Epithelial cell of prostate (primary cell): ENCODE measurements around the gene NTNG1.

ENCODE experiments used
- DNase-seq: peaks from one replicate; pipeline ENCODE4 v3.0.0-alpha.2; 2011; ENCODE audit warnings: low read depth, low spot score
- H3K27ac ChIP-seq: fragments of 450-650 bp; 2 replicates; pipeline ENCODE4 v1.5.1; 2017; ENCODE audit warnings: mild to moderate bottlenecking

NTNG1 gene

GRCh38 chr1:107309962-107310361 is 169.1 kb downstream of the NTNG1 start:
- DNase-seq: no peak
- no peak overlapping the region for H3K27ac ChIP-seq

DNA sequence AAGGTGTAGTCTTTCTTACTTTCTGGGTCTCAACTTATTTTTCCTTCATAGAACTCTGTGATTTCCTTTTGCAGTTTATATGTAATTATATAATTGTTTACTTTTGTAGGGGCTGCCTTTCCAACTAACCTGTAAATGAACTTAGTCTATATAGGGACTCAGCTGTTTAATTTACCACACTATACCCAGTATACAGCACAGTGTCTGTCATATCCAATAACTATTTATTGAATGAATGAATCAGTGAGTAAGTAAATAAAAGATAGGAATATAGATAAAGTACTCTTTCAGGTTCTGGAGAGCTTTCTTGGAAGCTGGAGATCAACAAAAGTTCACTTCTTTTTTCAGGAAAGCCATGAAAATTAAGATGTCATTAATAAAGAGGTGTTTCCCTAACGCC is 174.8 kb downstream of the NTNG1 start:
- H3K27ac ChIP-seq: no peak overlapping the region
- DNase-seq: no peak

GRCh38 chr1:107318932-107319331 is 178.1 kb downstream of the NTNG1 start:
- no peak for DNase-seq
- no peak overlapping the region for H3K27ac ChIP-seq

DNA sequence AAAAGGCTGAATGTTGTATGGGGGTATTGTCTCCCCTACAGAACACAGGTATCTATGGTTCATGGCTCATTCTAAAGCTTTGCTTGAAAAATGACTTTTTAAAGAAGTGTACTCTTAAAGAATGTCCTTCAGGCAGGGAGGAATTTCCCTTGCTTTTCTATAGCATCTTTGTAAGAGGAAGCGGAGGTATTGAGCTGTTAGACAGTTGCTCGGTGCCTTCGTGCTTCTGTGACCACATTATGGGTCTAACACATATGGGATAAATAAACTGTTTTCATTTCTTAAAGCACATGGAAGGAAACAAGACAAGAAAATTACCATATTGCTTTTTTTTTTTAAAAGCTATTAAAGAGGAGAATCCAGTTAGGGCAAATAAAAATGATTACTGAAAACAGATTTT is 182.9 kb downstream of the NTNG1 start:
- H3K27ac ChIP-seq: no peak overlapping the region

DNA sequence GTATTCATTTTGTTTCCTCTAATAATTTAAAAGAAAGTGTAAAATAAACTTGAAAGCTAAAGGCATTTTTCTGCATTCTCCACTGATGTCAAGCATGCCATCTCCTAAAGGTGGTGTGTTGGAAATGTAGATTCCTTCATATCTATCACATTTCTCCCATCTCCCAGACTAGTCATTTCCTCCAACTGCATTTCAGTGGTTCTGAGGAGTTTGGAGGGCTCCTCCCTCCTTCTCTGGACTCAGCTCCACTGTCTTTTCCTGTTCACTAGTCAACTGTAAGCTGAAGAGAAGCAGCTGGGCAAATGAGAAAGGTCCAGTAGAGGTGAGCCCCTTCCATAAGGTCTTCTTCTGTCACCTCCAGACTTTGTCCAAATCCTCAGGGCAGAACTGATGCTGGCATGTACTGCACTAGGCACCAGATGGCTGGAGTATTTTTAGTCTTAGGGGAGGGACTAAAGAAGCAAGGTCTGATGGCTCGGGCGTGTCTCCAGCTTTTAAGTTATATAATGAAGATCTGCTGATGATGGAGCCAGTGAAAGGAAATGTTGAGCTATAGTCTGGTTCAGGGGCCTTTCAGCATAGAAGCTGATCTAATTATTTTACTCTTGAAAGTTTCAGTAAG is 186.1 kb downstream of the NTNG1 start:
- H3K27ac ChIP-seq: no peak overlapping the region
- no peak for DNase-seq

More for the DNA sequence above, 182.9 kb downstream of the NTNG1 start:
- DNase-seq: no peak

GRCh38 chr1:107327446-107327845 is 186.6 kb downstream of the NTNG1 start:
- DNase-seq: no peak
- H3K27ac ChIP-seq: no peak overlapping the region

GRCh38 chr1:107328087-107328486 is 187.2 kb downstream of the NTNG1 start:
- no peak overlapping the region for H3K27ac ChIP-seq
- DNase-seq: no peak

- no peak overlapping the region for H3K27ac ChIP-seq
- no peak for DNase-seq
Measured at GRCh38 chr1:107339775-107340174, 198.9 kb downstream of the NTNG1 start.

DNA sequence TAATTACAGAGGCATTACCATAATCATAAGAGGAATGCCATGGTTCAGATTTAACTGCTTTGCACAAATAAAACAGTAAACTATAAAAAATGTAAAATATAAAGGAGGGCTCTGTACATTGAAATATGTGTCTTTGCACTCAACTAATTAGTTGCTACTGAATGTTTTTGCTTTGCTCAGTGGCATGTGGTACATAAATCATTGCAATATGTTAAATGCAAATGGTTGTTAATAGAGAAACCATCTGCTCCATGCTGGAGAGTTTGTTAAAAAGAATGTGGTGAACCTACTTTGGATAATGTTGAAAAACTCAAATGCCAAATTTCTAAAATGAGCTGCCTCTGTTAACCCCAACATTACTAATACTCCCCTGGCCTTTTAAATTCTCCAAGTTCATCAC is 201.5 kb downstream of the NTNG1 start:
- no peak overlapping the region for H3K27ac ChIP-seq
- DNase-seq: no peak

GRCh38 chr1:107342768-107343167 is 201.9 kb downstream of the NTNG1 start:
- no peak overlapping the region for H3K27ac ChIP-seq
- DNase-seq: no peak

DNA sequence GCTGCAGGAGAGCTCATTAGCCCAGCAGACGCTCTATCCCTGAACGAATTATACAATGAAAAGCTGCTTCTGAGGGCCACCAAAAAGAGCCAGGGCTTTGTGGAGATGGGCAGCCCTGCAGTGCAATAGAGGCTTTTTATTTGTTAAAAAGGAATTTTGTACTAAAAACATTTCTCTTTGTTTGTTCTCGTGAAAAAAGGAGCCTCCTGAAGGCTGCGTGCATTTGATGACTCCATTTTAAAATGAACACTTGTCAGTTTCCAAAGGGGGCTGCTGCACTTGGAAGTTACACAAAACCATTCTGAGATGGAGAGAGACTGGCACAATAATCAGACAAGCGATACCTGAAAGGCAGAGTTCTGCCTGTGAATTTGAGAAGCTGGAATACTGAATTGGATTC is 202.8 kb downstream of the NTNG1 start:
- no peak for DNase-seq
- H3K27ac ChIP-seq: no peak overlapping the region

DNA sequence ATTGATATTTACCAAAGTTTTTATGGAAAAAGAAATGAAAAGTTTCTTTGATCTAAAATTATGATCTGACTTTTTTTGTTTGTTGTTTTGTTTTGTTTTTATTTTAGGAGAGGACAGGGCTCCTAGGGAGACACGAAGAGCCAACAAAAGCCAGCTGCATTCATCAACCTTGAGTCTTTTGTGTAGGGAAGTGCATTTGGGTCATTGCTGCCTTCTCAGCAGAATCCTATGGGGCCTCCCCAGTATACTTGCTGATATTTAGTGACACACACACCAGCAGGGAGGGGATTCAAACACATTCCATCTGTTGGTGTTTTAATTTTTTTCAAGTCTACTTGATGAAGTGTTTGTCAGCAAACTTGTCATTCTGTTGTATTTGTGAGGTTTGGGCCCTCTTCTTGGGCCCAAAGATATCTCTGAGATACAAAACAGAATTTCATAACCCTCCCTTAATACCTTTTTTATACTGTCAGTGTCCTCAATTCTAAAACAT is 203.5 kb downstream of the NTNG1 start:
- no peak overlapping the region for H3K27ac ChIP-seq
- DNase-seq: no peak

DNA sequence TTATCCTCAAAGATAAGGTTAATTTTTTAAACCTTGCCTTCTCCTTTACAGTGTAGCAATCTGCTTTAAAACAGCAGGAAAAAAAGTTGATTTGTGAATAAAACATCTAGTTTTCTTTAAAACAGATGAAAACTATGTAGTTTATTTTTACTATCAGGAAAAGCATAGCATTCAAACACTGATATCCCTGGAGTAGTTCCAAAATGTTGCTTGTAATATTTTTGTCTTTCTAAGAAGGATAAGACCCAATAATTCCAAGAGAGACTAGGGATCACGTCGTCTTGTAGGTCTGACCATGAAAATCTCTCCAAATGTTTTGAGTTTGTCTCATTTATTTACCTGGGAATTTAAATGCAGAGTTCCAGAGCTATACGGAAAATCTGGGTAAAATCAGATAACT is 204.0 kb downstream of the NTNG1 start:
- no peak for DNase-seq
- no peak overlapping the region for H3K27ac ChIP-seq

DNA sequence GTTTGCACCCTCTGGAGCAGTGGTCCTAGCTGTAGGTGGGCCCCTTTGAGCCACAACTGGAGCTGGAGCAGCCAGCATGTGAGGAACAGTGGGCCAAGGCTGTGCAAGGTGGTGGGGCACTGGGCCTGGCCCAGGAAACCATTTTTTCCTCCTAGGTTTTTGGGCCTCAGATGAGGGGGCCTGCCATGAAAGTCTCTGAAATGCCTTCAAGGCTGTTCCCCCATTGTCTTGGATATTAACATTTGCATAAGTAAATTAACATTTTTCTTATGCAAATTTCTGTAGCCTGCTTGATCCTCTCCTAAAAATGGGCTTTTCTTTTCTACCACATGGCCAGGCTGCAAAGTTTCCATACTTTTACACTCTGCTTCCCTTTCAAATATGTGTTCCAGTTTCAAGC is 212.0 kb downstream of the NTNG1 start:
- no peak for DNase-seq
- H3K27ac ChIP-seq: no peak overlapping the region

DNA sequence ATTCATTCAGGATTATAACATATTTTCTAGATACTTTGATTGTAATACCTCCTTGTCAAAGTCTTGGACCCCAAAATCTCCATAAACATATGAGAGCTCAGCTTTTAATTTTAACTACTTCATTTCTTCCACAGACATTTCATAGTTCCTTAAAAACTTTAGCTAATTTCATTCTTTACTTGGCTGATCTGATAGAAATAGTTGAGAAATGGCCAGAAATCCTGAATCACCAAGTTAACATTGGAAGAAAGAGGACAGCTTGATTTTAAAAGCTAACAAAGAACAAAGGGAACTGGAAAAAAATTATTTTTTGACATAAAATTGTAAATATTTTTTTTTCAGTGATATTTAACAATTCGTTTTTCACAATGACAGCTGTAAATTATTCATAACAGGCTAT is 216.5 kb downstream of the NTNG1 start:
- no peak overlapping the region for H3K27ac ChIP-seq
- no peak for DNase-seq

DNA sequence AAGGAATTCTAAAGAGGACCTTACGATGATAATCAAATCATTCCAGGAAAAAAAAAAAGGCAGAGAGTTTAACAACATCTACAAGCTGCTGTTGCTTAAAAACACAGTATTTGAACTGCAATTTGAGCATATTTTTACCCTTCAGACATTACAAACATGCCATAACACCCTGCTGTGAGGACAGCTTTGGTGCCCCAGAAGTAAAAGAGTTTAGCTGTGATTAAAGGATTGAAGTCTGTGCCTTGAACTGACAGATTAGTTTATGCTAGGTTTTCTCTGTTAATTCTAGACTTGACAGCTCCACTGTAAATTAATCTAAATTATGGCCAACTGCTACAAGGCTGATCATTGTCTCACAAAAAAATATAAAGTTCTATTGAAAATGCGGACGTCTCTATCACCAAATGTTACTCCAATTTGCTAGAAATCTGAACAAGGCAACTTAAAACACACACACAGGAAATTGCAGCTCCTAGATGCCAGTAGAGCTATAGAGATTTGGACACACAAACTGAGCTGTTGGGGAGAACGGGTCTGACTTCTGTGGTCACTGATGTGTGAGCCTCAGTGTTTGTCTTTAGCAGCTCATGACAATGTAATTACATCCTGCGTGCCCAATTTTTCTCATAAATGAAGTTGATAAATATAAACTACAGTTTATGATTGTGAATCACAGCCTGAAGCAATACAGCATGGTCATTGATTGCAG is 217.9 kb downstream of the NTNG1 start:
- no peak for DNase-seq
- no peak overlapping the region for H3K27ac ChIP-seq

DNA sequence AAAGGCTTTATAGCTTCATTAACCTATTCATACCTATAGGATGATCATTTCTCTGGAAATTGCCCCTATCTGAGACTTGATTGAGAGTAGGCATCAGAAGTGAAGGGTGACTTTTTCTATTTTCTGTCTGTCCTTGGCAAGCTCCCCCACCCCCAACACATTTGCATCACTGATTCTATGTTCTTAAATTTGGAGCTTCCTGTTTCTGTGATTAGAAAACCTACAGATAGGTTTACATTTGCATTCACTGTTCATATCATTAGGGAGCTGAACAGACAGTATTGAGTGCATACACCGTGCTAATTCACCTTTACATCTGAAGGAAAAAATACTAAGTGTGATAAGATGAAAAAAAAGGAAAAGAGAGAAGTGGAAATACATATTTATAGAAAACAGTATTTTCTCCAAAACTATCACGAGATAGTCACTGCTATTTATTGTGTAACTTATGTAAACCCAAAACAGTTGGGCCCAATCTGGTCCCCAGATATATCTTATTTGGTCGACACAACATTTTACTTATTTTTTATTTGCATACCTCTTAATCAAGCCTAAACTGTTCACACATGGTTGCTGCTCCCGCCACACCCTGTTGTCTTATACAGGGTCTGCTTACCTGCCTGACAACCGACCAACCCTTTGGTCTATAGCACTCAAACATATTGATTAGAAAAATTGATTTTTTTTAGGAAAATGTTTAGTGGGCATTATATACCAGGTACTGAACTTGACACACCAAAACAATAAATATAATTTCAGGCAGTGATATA is 218.8 kb downstream of the NTNG1 start:
- H3K27ac ChIP-seq: no peak overlapping the region
- DNase-seq: no peak

DNA sequence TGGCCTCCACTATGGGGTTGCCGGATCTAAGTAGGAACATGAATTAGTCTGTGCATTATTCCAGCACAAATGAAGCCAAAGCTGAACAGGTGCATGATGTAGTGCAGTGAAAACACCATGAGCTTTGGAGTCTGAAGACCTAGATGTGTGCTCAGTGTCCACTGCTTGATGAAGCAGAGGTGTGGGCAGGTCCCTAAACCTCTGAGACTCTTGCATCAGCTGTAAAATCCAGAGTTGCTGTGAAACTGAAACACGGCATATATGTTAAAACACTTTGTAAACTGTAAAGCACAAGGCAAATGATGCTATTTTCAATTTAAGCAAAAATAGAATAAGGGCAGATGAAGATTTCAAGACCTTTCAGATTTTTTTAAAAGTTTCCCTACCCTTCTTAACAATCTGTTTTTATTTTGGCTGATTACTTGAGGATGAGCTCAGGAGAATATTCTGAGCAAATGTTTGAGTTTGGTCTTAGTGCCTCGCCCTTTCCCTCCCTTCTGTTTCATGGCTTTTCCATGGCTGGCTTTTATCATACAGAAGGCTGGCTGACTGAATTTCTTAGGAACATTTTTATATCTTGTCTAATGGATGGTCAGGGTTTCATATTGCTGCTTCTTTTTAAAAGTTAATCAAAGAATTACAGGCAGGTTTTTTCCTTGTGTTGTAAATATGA is 221.8 kb downstream of the NTNG1 start:
- no peak for DNase-seq
- no peak overlapping the region for H3K27ac ChIP-seq

GRCh38 chr1:107363154-107363553 is 222.3 kb downstream of the NTNG1 start:
- no peak overlapping the region for H3K27ac ChIP-seq
- DNase-seq: no peak

DNA sequence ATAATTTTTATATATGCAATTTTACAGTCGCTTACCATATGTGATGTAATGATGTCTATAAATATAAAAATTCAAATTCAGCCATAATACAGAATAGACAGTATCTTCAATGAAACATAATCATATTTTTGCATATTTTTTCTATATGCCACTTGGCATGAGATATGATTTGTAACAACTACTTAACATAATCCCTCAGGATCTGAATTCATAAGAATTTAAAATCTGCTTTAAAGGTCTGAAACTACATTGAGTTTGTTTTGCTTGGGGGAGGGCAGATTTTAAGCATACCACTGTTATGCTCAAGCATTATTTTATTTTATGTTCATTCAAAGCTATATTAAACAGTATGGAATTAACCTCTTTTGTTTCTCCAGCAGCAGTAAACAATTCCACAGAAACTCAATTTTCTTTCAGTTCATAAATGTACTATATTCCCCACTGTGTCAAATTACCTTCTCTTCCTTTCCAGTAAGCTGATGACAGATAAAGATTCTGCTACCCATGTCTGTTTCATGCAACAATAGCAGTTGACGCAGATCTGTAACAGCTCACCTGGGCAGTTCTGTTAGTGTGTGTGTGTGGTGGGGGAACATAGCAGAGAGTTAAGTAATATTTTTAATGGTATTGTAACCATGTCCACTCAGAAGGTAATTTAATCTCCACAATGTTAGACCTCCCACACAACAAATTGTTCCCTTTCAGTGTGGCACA is 224.8 kb downstream of the NTNG1 start:
- no peak for DNase-seq
- no peak overlapping the region for H3K27ac ChIP-seq
